Measurements from ENCODE around the gene DSCAML1.

DSCAML1 gene

DNA sequence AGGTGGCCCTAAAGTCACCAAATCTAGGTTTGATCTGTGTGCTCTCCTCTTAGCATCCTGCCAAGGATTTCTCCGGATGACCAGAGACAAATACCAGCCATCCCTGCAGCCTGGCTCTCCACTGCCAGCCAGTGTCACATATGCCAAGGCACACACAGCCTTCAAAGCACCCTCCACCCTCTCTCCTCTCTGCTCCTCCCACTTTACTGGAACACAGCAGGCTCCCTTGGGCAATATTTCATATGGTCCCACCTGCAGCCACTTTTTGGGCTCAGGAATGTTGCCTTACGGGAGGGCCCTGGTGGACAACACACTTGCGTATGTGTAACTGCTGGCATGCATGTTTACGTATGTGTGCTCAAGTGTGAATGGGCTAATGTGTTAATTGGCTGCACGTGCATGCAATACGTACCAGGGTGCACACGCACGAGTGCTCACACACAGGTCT lies 285.5 kb downstream of the DSCAML1 start:
- DNase-seq, result no peak

DNA sequence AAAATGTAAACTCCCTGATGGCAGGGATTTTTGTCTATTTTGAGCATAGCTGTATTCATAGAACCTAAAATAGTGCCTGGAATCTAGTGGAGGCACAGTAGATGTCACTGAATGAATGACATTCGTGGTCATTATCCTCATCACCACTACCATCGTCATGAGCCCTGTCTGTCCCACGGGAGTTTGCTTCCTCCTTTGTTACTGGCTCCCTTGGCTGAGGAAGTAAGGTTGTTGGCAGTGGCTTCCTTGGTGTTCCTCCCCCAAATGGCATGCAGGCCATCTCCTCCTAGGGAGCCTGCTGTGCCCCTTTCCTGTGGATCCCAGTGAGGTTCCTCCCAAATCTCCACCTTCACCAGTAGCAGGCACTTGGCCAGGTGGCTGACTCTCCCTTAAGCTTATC lies 286.4 kb downstream of the DSCAML1 start:
- no peak for DNase-seq

- DNase-seq, result no peak
These were observed 287.5 kb downstream of the DSCAML1 start for GRCh38 chr11:117509543-117509942.

DNA sequence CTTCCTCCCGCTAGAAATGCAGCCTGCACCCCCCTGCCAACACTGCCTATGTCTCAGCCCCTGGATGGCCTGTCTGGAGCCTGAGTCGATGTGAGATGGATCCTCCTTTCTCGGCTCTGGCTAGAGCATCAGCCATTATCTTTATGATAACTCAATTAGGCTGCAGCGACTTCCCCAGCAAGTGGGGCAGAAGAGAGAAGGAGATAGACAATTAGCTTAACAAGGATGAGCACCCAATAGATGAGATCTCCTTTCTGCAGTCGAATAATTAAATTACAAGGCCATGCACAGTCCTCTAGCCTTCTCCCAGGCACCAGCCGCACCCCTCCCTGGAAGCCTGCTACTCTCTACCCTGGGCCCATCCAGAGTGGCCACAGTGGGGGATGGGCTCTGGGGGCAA lies 290.0 kb downstream of the DSCAML1 start:
- no peak for DNase-seq

GRCh38 chr11:117505285-117505970 lies 291.6 kb downstream of the DSCAML1 start:
- no peak for DNase-seq

GRCh38 chr11:117502779-117503100 lies 294.3 kb downstream of the DSCAML1 start:
- DNase-seq, result no peak

- DNase-seq, result no peak
These were observed 294.8 kb downstream of the DSCAML1 start for GRCh38 chr11:117502015-117502778.

GRCh38 chr11:117501237-117501898 lies 295.6 kb downstream of the DSCAML1 start:
- no peak for DNase-seq

DNA sequence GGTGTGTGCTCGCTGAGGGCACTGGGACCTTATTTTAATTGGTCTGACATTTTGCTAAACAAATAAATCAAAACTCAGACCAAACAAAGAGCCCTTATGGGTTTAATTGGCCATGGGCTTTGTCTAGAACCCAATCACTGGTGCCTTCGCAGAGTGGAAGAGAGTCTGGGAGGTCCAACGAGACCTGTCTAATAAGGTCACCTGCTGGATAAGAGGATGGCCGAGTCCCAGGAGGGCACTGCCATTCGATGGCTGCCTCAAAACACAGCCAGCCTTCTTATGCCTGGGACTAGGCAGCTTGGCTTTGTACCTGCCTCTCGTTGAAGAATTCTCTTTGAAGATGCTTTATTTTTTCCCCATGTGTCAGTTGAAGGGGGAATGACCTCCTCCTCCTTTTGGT lies 298.2 kb downstream of the DSCAML1 start:
- no peak for DNase-seq

DNA sequence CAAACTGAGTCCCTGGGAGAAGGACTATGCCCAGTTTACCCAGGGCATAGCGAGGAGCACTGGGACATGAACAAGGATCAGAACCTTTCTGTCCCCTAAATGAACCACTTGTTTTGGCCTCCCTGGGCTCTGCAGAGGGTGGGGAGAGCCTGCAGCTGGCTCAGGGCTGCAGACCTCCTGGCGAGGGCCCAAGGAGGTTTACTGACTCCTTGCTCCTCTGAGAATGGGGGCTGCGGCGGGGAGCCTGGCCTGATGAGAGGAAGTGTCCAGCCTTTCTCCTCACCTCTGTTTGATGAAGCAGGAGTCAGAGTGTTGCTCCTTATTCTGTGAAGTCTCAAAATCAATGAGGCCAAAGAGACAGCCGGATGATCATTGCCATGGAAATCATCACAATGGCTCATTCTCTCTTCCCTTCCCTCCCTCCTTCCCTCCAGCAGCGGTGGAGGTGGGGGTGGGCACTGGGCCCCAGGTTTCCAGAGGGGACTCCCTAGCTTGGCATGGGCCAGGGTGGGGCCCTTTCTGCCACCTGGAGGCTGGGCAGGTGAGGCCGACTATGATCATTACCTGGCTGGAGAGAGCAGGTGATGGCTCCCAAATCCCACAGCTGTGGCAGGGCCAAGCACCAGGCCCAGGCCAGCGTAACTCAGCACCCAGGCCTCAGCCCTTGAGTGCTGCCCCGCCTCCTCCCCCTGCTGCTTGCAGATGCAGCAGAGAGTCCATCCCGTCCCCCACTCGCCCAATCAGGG lies 299.6 kb downstream of the DSCAML1 start:
- no peak for DNase-seq

- DNase-seq, result no peak
These were observed 301.7 kb downstream of the DSCAML1 start for GRCh38 chr11:117495357-117495756.

DNA sequence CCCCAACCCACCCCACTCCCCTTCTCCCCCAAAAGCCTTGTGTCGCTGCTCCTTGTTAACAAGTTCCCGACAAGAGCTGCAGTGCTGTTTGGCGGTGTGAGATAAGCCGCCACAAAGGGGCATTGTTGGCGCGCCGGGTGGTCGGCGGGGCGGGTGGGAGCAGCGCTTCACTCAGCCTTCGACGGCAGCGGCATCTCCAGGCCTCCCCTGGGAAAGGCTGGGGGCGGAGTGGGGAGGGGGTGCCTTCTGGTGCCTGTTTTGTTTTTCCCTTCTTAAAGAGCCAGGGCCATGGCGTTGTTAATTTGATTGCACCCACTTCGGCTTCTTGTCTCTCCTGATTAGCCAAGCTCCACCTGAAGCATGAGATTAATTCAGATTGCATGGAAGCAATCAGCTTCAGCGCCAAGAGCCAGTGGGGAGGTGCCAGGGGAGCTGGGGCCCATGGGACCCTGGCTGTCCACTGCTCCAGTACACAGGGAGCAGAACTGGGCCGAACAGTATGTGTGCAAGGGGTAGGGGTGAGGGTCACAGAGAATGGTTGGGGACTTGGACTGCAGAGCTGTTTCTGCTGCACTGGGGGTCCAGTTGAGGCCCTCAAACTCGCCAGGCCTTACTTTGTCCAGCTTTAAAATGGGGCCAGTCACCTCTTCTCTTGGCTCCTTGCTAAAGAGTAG lies 304.3 kb downstream of the DSCAML1 start:
- no peak for DNase-seq

DNA sequence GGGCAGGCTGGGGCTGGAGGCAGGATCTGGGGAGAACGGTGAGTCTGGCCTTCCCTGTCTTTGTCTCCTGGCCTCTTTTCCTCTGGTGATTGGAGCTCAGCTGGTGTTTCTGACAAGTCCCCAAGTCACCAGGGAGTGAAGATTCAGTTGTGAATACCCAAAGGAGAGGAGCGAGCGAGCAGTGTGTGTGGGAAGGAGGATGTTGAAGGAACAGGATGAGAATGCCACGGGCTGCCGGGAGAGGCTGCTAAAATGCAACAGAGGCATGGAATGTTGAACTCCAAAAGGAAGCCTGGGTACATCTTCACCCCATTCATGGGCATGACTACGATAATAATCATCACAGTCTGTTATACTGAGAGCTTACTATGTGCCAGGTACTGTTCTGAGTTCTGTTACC lies 306.1 kb downstream of the DSCAML1 start:
- no peak for DNase-seq

- DNase-seq, result no peak
These were observed 306.9 kb downstream of the DSCAML1 start for GRCh38 chr11:117489999-117490679.

GRCh38 chr11:117488996-117489952 lies 307.7 kb downstream of the DSCAML1 start:
- no peak for DNase-seq

- DNase-seq, result no peak
These were observed 311.0 kb downstream of the DSCAML1 start for GRCh38 chr11:117486059-117486458.

GRCh38 chr11:117484156-117484555 lies 312.9 kb downstream of the DSCAML1 start:
- DNase-seq, result no peak

- no peak for DNase-seq
These were observed 313.6 kb downstream of the DSCAML1 start for GRCh38 chr11:117483372-117483771.

DNA sequence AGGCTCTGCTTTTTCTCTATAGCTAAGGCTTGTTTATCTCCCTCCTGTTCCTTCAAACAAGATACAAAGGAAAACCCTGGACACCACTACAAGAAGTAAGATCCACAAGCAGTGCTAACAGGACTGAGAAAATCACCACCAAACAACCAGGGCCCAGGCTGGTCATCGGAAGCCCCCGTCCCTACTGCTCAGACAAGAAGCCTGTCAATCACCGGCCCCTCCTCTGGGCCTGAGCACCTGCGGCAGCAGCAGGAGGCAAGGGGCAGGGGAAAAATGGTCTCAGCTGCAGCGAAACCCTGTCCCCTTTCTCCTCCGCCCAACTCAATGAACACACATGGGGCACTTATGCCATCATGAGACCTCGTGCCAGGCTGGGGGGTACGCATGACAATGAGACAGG lies 314.1 kb downstream of the DSCAML1 start:
- DNase-seq, result no peak

- DNase-seq, result no peak
These were observed 315.1 kb downstream of the DSCAML1 start for GRCh38 chr11:117481885-117482284.

GRCh38 chr11:117481036-117481435 lies 316.0 kb downstream of the DSCAML1 start:
- no peak for DNase-seq

Measured in GOT3 (cell line).